Small intestine (tissue), 7 donors: ENCODE results near the gene RPP30. TPM values are rescaled to one million over a fixed set of nuclear protein-coding genes. Genes with fewer than 3 reads are reported as not detected.

Experiments
- DNase-seq, 2 donors: peaks; one replicate each; pipeline versions ENCODE4 v3.0.0 to v3.0.0-alpha.2; 2013
- FAIRE-seq: peaks from 2 replicates; lab custom pipeline; 2012; peaks lifted over from hg19 to GRCh38; lab: Jason Lieb, UNC
- H3K27ac ChIP-seq, 3 donors: one replicate each; pipeline ENCODE4 v1.5.1; 2013; ENCODE audit warnings: low read length in 2 of 3, mild to moderate bottlenecking in 2 of 3, control low read depth in 1 of 3, inconsistent platforms in 1 of 3, low read depth in 1 of 3, moderate library complexity in 1 of 3
- H3K27me3 ChIP-seq, 3 donors: one replicate each; pipeline ENCODE4 v1.6.1; 2013; ENCODE audit warnings: low read length in 3 of 3, inconsistent platforms in 1 of 3; ENCODE audit not compliant: control insufficient read depth in 3 of 3, insufficient read depth in 3 of 3
- H3K36me3 ChIP-seq, 3 donors: one replicate each; pipeline ENCODE4 v1.6.1; 2013; ENCODE audit warnings: low read length in 3 of 3, inconsistent platforms in 1 of 3, low read depth in 1 of 3, mild to moderate bottlenecking in 1 of 3, moderate library complexity in 1 of 3; ENCODE audit not compliant: control insufficient read depth in 3 of 3, insufficient read depth in 2 of 3
- H3K4me1 ChIP-seq, 3 donors: one replicate each; pipeline ENCODE4 v1.6.1; 2013; ENCODE audit warnings: low read length in 2 of 3, inconsistent platforms in 1 of 3, low read depth in 1 of 3, mild to moderate bottlenecking in 1 of 3, moderate library complexity in 1 of 3; ENCODE audit not compliant: control insufficient read depth in 3 of 3, insufficient read depth in 2 of 3
- H3K4me3 ChIP-seq, 3 donors: one replicate each; pipeline ENCODE4 v1.5.1; 2013; ENCODE audit warnings: low read length in 3 of 3, control low read depth in 1 of 3, inconsistent platforms in 1 of 3, low read depth in 1 of 3, mild to moderate bottlenecking in 1 of 3, moderate library complexity in 1 of 3
- H3K9me3 ChIP-seq, 2 donors: one replicate each; pipeline ENCODE4 v1.6.1; 2013; ENCODE audit warnings: low read depth in 1 of 2, low read length in 1 of 2; ENCODE audit not compliant: control insufficient read depth in 2 of 2, insufficient read depth in 1 of 2
- WGBS, 3 donors: extraction: QIAGEN DNeasy Blood & Tissue Kit; methylation state at CpG; one replicate each; pipeline ENCODE4 v1.1.7; 2013; 5-methylcytosine and 5-hydroxymethylcytosine counted together
- polyA plus RNA-seq, 4 donors: library from polyadenylated mRNA; stranded (reverse) in 3 of 4; unstranded in 1 of 4; fragments of 200-250 nt in 3 of 4; fragments of 120-200 nt in 1 of 4; gene quantifications; one replicate each; pipeline versions ENCODE4 v1.2.1 to v1.2.3, GENCODE V29; 2013
- donor health status: healthy with polysubstance abuse.
- donor health status: control.
- donor health status: control.
- donor health status: Bipolar disorder and iron deficiency.
- donor health status: healthy.

Gene RPP30
- polyA plus RNA-seq, 4 donors, result 18.4 to 32.9 (median 24.1) TPM

- H3K4me1 ChIP-seq, result no peaks in the 10 kb centered on the region
- H3K27ac ChIP-seq, result no peak overlapping the region
- H3K36me3 ChIP-seq, result no peaks in the 10 kb centered on the region
- DNase-seq (no peak), FAIRE-seq (no peak)
- WGBS, 3 donors, result 80 to 86% (median 85%) methylated on average over 10 of the region's 10 CpGs
- no peaks in the 10 kb centered on the region for H3K9me3 ChIP-seq
- no peak overlapping the region for H3K4me3 ChIP-seq
- peaks cover 0 to 6% (median 0%) of the 10 kb centered on the region in 3 donors for H3K27me3 ChIP-seq
Measured at GRCh38 chr10:90914992-90915765, 43.4 kb downstream of the RPP30 start.

GRCh38 chr10:90915766-90916075 lies 43.9 kb downstream of the RPP30 start:
- no peaks in the 10 kb centered on the region for H3K9me3 ChIP-seq
- H3K4me3 ChIP-seq, result no peak overlapping the region
- DNase-seq (no peak), FAIRE-seq (no peak)
- no peaks in the 10 kb centered on the region for H3K36me3 ChIP-seq
- H3K4me1 ChIP-seq, result no peaks in the 10 kb centered on the region
- H3K27ac ChIP-seq, result no peak overlapping the region
- WGBS, 3 donors, result 78 to 82% (median 82%) methylated on average over 10 to 11 of the region's 11 CpGs
- H3K27me3 ChIP-seq, result peaks cover 0 to 8% (median 0%) of the 10 kb centered on the region in 3 donors

GRCh38 chr10:90916392-90917237 lies 44.8 kb downstream of the RPP30 start:
- WGBS, 3 donors, result 75 to 80% (median 79%) methylated on average over 6 of the region's 6 CpGs
- Histone ChIP-seq H3K4me1 (no peaks in the 10 kb centered on the region), H3K4me3 (no peak overlapping the region), H3K27me3 (peaks cover 0 to 8% (median 0%) of the 10 kb centered on the region in 3 donors), H3K9me3 (no peaks in the 10 kb centered on the region), H3K27ac (no peak overlapping the region), H3K36me3 (no peaks in the 10 kb centered on the region)
- FAIRE-seq (no peak), DNase-seq (no peak)

- Histone ChIP-seq H3K27ac (no peak overlapping the region), H3K9me3 (no peaks in the 10 kb centered on the region), H3K27me3 (peaks cover 0 to 10% (median 0%) of the 10 kb centered on the region in 3 donors), H3K36me3 (no peaks in the 10 kb centered on the region), H3K4me1 (no peaks in the 10 kb centered on the region), H3K4me3 (no peak overlapping the region)
- DNase-seq, result no peak
- 64 to 75% (median 69%) methylated on average over 8 of the region's 8 CpGs for WGBS, 3 donors
- FAIRE-seq, result no peak
Measured at GRCh38 chr10:90917238-90917967, 45.6 kb downstream of the RPP30 start.

- WGBS, 3 donors, result 72 to 84% (median 84%) methylated on average over 3 of the region's 3 CpGs
- Histone ChIP-seq H3K27me3 (peaks cover 0 to 11% (median 0%) of the 10 kb centered on the region in 3 donors), H3K4me3 (no peak overlapping the region), H3K4me1 (no peaks in the 10 kb centered on the region), H3K9me3 (no peaks in the 10 kb centered on the region), H3K27ac (no peak overlapping the region), H3K36me3 (no peaks in the 10 kb centered on the region)
- no peak for DNase-seq
- no peak for FAIRE-seq
Measured at GRCh38 chr10:90917968-90918318, 46.2 kb downstream of the RPP30 start.

GRCh38 chr10:90919683-90920574 lies 48.2 kb downstream of the RPP30 start:
- FAIRE-seq, result no peak
- H3K27me3 ChIP-seq, result peaks cover 0 to 11% (median 0%) of the 10 kb centered on the region in 3 donors
- 70 to 79% (median 76%) methylated on average over 8 of the region's 8 CpGs for WGBS, 3 donors

GRCh38 chr10:90920986-90921666 lies 49.4 kb downstream of the RPP30 start, which contains the start of gene ANKRD1:
Gene ANKRD1, minus strand, starts transcription at chr10:90921087. Its CDS starts 60 bp downstream, at chr10:90921027.
- no peak for FAIRE-seq
- Histone ChIP-seq H3K27ac (no peak within 1 kb of the TSS), H3K4me3 (no peak within 1 kb of the TSS), H3K27me3 (peaks cover 0 to 7% (median 0%) of the 10 kb centered on the region in 3 donors), H3K4me1 (no peaks in the 10 kb centered on the region), H3K9me3 (no peaks in the 10 kb centered on the region), H3K36me3 (no peaks in the 10 kb centered on the region)
- whole genome bisulfite sequencing, 3 donors, result 30 to 55% (median 50%) methylated on average over 5 of the region's 5 CpGs
- DNase-seq, result peak in 1 of 2 donors; percentile 5

More at GRCh38 chr10:90919683-90920574, 48.2 kb downstream of the RPP30 start:
- Histone ChIP-seq H3K9me3 (no peaks in the 10 kb centered on the region), H3K4me1 (no peaks in the 10 kb centered on the region), H3K36me3 (no peaks in the 10 kb centered on the region), H3K27ac (no peak overlapping the region), H3K4me3 (no peak overlapping the region)
- DNase-seq, result no peak
